Mesothelial cell of epicardium (in vitro differentiated cells): ENCODE measurements around the gene CLEC18A. TPM values are rescaled to one million over a fixed set of nuclear protein-coding genes. Genes with fewer than 3 reads are reported as not detected.
"Not testable (repeated sequence)": the region's sequence is repeated elsewhere in the genome, so short reads cannot be mapped to it uniquely, and the experiment has no call there.

Experiments
- DNase-seq, 2 experiments: peaks; one replicate each; pipeline ENCODE4 v3.0.0; 2021; ENCODE audit warnings: low spot score in 2 of 2; ENCODE audit not compliant: unreplicated experiment in 2 of 2
- H3K27ac Mint-ChIP-seq: 2 replicates; pipeline ENCODE4 v1.8.0; 2021; ENCODE audit warnings: mixed read lengths
- H3K27me3 Mint-ChIP-seq: 2 replicates; pipeline ENCODE4 v1.8.0; 2021; ENCODE audit warnings: low read depth, mixed read lengths
- H3K36me3 Mint-ChIP-seq: 2 replicates; pipeline ENCODE4 v1.8.0; 2021; ENCODE audit warnings: mixed read lengths
- H3K4me1 Mint-ChIP-seq: 2 replicates; pipeline ENCODE4 v1.8.0; 2021; ENCODE audit warnings: mixed read lengths
- H3K4me3 Mint-ChIP-seq: 2 replicates; pipeline ENCODE4 v1.8.0; 2021; ENCODE audit warnings: mild to moderate bottlenecking, moderate library complexity, mixed read lengths
- H3K9me3 Mint-ChIP-seq: 2 replicates; pipeline ENCODE4 v1.8.0; 2021; ENCODE audit warnings: mixed read lengths
- total RNA-seq: library from RNA; stranded (reverse); gene quantifications from 3 replicates; pipeline ENCODE4 v1.2.1, GENCODE V29; 2021
- TF ChIP-seq, protein P1 (sequence below): fragments of 200-600 bp; sonication (generic); IDR thresholded peaks from one replicate; pipeline ENCODE4 v1.5.0; 2021; ENCODE audit warnings: antibody characterized with exemption; ENCODE audit not compliant: unreplicated experiment

Gene CLEC18A
- total RNA-seq, result 2.2 to 2.4 TPM (median 2.4 TPM) in 3 replicates

DNA sequence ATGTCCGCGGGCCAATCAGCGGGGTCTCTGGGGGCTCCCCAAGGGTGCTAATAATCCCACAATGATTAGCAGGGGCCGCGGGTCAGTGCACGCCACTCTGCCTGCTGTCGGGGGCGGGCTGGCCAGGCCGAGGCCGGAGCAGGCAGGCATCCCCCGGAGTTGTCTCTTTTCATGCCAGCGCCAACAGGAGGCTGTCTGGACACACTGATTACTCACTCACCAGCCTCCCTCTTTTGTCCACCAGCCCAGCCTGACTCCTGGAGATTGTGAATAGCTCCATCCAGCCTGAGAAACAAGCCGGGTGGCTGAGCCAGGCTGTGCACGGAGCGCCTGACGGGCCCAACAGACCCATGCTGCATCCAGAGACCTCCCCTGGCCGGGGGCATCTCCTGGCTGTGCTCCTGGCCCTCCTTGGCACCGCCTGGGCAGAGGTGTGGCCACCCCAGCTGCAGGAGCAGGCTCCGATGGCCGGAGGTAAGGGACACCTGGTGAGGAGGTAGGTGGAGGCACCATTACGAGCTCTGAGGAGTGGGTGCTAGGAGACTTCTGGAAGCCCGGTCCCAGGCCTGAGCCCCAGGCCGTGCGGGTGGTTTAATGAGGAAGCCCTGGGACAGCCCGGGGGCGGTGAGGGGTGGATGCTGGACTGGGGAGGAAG is at the start of gene CLEC18A:
Gene CLEC18A, plus strand, starts transcription at position 318 of the 655 bp plus-strand sequence. Its CDS starts 33 bp downstream, at position 351.
- not testable (repeated sequence) for H3K9me3 Mint-ChIP-seq, H3K4me1 Mint-ChIP-seq, H3K36me3 Mint-ChIP-seq

DNA sequence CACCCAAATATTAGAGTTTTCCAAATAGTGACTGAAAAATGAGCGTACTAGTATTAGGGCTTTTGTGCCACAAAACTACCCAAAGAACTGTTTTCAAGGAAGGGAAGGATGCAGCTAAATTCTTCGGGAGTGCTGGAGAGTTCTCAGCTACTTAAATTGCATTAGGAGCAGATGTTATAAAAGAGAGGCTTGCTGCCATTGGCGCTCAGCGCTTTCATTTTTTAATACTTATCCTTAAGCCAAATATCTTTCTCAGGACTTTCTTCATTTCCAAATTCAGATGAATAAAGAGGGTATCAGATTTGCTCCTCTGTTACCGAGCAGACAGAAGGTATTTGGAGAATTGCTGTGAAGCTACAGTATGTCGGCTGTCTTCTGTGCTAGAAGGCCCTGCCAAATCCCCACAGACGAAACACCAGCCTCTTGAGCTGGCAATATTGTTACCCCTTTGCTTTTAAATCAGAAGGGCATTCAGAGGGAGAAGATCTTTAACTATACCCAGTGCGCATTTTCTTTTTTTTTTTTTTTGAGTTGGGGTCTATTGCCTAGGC is 47.2 kb upstream of the CLEC18A start:
- no peaks in the 10 kb centered on the region for H3K9me3 Mint-ChIP-seq
- H3K27ac Mint-ChIP-seq, result no peak overlapping the region
- TF ChIP-seq, protein P1, sequence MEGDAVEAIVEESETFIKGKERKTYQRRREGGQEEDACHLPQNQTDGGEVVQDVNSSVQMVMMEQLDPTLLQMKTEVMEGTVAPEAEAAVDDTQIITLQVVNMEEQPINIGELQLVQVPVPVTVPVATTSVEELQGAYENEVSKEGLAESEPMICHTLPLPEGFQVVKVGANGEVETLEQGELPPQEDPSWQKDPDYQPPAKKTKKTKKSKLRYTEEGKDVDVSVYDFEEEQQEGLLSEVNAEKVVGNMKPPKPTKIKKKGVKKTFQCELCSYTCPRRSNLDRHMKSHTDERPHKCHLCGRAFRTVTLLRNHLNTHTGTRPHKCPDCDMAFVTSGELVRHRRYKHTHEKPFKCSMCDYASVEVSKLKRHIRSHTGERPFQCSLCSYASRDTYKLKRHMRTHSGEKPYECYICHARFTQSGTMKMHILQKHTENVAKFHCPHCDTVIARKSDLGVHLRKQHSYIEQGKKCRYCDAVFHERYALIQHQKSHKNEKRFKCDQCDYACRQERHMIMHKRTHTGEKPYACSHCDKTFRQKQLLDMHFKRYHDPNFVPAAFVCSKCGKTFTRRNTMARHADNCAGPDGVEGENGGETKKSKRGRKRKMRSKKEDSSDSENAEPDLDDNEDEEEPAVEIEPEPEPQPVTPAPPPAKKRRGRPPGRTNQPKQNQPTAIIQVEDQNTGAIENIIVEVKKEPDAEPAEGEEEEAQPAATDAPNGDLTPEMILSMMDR, result no peak
- H3K27me3 Mint-ChIP-seq, result no peaks in the 10 kb centered on the region
- no peak for DNase-seq
- no peak overlapping the region for H3K4me3 Mint-ChIP-seq
- H3K4me1 Mint-ChIP-seq, result peaks cover 6% of the 10 kb centered on the region
- peaks cover 7% of the 10 kb centered on the region for H3K36me3 Mint-ChIP-seq

More for the DNA sequence above, at the start of gene CLEC18A:
- H3K27ac Mint-ChIP-seq, H3K27me3 Mint-ChIP-seq, H3K4me3 Mint-ChIP-seq, DNase-seq: not testable (repeated sequence)

DNA sequence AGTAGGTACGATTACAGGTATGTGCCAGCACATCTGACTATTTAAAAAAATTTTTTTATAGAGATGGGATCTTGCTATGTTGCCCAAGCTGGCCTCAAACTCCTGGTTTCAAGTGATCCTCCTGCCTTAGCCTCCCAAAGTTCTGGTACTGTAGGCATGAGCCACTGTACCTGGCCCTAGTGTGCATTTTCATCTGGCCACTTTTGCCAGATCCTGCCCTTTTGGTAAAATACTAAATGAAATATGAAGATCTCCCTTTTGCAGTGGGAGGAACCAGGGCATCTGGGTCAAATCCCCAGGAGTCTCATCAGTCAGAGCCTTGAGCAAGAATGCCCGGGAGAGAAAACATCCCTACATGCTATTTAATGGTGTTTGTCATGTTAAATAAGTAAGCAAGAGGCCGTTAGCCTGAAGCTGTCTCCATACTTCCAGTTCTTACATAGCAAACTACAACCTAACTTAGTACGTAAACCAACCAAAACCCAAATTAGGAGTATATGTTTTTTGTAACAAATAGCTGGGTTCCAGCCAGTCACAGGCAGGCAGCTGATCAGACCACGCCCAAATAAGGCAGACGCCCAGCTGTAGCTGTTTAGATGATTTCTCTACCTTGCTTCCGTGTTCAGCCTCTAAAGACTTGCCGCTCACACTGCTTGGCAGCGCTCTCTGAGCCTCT is 46.5 kb upstream of the CLEC18A start:
- TF ChIP-seq, protein P1, result no peak
- H3K36me3 Mint-ChIP-seq, result peaks cover 13% of the 10 kb centered on the region
- H3K4me1 Mint-ChIP-seq, result peaks cover 6% of the 10 kb centered on the region
- no peak overlapping the region for H3K4me3 Mint-ChIP-seq
- H3K27ac Mint-ChIP-seq, result no peak overlapping the region
- H3K27me3 Mint-ChIP-seq, result no peaks in the 10 kb centered on the region
- no peak for DNase-seq
- H3K9me3 Mint-ChIP-seq, result no peaks in the 10 kb centered on the region

DNA sequence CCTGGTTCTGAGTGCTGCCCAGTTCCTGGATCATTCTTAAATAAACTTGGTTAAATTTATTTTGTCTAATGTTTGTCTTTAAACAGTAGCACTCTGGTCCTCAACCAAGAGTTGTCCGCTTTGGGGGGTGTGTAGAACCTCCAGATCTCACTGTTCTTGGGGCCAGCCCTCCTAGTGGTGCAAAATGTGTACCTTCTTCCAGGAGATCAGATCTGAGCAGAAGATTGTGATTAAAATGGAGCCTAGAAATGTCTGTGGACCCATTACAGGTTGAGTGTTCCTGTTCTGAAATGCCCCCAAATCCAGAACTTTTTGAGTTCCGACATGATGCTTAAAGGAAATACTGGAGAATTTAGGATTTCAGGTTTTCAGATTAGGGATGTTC is 46.0 kb upstream of the CLEC18A start:
- H3K4me3 Mint-ChIP-seq, result no peak overlapping the region
- peaks cover 6% of the 10 kb centered on the region for H3K4me1 Mint-ChIP-seq
- H3K27ac Mint-ChIP-seq, result no peak overlapping the region
- TF ChIP-seq, protein P1, result no peak
- H3K9me3 Mint-ChIP-seq, result no peaks in the 10 kb centered on the region
- peaks cover 14% of the 10 kb centered on the region for H3K36me3 Mint-ChIP-seq
- no peaks in the 10 kb centered on the region for H3K27me3 Mint-ChIP-seq
- DNase-seq, result no peak

DNA sequence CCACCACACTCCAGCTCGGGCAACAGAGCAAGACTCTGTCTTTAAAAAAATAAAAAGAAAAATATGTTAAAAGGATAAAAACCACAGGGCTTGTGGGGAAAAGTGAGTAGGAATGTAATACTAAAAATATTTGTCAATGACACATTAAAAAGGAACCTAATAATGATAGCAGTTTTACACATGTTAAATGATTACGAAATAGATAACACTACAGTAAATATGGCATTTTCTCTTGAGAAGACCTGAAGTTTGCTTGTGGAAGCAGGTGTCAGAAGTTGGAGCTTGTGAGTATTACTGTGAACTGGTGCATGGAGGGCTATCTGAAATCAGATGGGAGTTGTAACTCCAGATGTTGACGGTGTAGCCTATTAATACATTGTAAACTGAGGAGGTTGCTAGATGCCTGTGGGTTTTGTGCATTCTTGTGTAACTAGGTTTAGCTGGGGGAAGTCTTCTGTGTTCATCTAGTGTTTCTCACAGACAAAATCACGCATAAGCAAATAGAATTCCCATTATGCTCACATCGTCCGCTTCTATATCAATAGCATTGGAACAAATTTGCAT is 44.2 kb upstream of the CLEC18A start:
- Mint-ChIP-seq H3K4me1 (no peaks in the 10 kb centered on the region), H3K27me3 (no peaks in the 10 kb centered on the region), H3K9me3 (no peaks in the 10 kb centered on the region), H3K4me3 (no peak overlapping the region), H3K36me3 (peaks cover 16% of the 10 kb centered on the region), H3K27ac (no peak overlapping the region)
- TF ChIP-seq, protein P1, result no peak
- no peak for DNase-seq

DNA sequence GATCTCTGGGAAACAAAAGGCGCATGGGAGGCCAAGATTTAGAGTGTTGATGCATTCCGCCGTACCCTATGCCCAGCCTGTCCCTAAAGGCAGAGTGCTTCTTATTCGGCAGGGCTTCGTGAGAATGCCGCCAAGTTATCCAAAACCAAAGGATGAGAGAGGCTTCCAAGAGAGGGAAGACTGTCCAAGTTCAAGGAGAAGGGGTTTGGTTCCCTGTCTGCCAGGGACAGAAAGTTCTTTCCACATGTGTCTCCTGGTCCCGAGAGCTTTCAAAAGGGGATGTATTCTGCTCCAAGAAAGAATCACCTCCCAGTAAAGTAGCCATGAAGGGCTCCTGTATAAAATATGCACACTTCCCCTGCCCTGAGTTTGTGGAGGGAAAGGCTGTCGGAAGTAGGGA is 42.1 kb upstream of the CLEC18A start:
- Mint-ChIP-seq H3K4me3 (no peak overlapping the region), H3K36me3 (peaks cover 12% of the 10 kb centered on the region), H3K9me3 (no peaks in the 10 kb centered on the region), H3K4me1 (no peaks in the 10 kb centered on the region), H3K27me3 (no peaks in the 10 kb centered on the region), H3K27ac (no peak overlapping the region)
- TF ChIP-seq, protein P1, result no peak
- no peak for DNase-seq
